HCT116 (cell line): ENCODE measurements around the gene SNX9. TPM values are rescaled to one million over a fixed set of nuclear protein-coding genes. Genes with fewer than 3 reads are reported as not detected.

ENCODE experiments used
- ATAC-seq: fragments of 200-7000 bp; cut with Tn5 transposase; 2 replicates; pipeline ENCODE4 v1.9.1; 2020; ENCODE audit warnings: mild to moderate bottlenecking, moderate library complexity
- BruUV-seq: library from RNA; stranded (reverse); fragments of 400-500 nt; replicated peaks from 2 replicates; lab custom pipeline; 2021; lab: Mats Ljungman, UMichigan
- CTCF ChIA-PET: fragments of 300-600 bp; sonication (Branson Sonifier 250); formaldehyde crosslinking; loops from one replicate; lab custom pipeline; 2021; ENCODE audit warnings: antibody characterized with exemption; lab: Charles Lee
- POLR2A ChIA-PET: fragments of 300-600, 350-600 bp; sonication (Branson Sonifier 250); formaldehyde crosslinking; loops from one replicate; lab custom pipeline; 2021; ENCODE audit warnings: antibody characterized with exemption; lab: Charles Lee
- RAD21 ChIA-PET, 2 experiments: fragments of 300-600 bp; sonication (Branson Sonifier 250); formaldehyde crosslinking; loops; one replicate each; lab custom pipeline; 2023; ENCODE audit warnings: low total read pairs in 2 of 2; ENCODE audit not compliant: uncharacterized antibody in 2 of 2, unreplicated experiment in 2 of 2, low non-redundant PET in 1 of 2; lab: Charles Lee
- DNase-seq: peaks from one replicate; pipeline ENCODE4 v3.0.0-alpha.2; 2010; ENCODE audit warnings: low read depth, low spot score
- H2AFZ ChIP-seq: fragments of 200-600 bp; shearing (Covaris generic), sonication (generic); 2 replicates; pipeline ENCODE4 v1.6.1; 2017; ENCODE audit warnings: low read depth, mixed run types, mixed read lengths, antibody characterized with exemption, low read length; ENCODE audit not compliant: poor library complexity, severe bottlenecking
- H3K27ac ChIP-seq: 2 replicates; pipeline ENCODE4 v1.5.1; 2012; ENCODE audit warnings: low read depth, low read length
- H3K27me3 ChIP-seq: fragments of 200-600 bp; sonication (generic); 2 replicates; pipeline ENCODE4 v1.6.1; 2016; ENCODE audit warnings: mixed run types, low read length, mixed read lengths; ENCODE audit not compliant: insufficient read depth
- H3K36me3 ChIP-seq, 2 experiments: fragments of 200-500 bp in 1 of 2; fragments of 200-600 bp in 1 of 2; sonication (Bioruptor generic) in 1 of 2; sonication (generic) in 1 of 2; 2 replicates each; pipeline versions ENCODE4 v1.5.1 to v1.6.1; 2014 to 2016; ENCODE audit warnings: low read length in 2 of 2, inconsistent platforms in 1 of 2, mixed read lengths in 1 of 2, mixed run types in 1 of 2; ENCODE audit not compliant: insufficient read depth in 2 of 2, control insufficient read depth in 1 of 2
- H3K4me1 ChIP-seq, 2 experiments: fragments of 200-600 bp in 1 of 2; sonication (generic) in 1 of 2; 2 replicates each; pipeline versions ENCODE4 v1.5.1 to v1.6.1; 2012 to 2017; ENCODE audit warnings: low read length in 2 of 2, inconsistent platforms in 1 of 2, mild to moderate bottlenecking in 1 of 2, mixed read lengths in 1 of 2, mixed run types in 1 of 2, moderate library complexity in 1 of 2; ENCODE audit not compliant: insufficient read depth in 2 of 2, control insufficient read depth in 1 of 2
- H3K4me2 ChIP-seq: fragments of 200-600 bp; sonication (generic); 2 replicates; pipeline ENCODE4 v1.6.1; 2017; ENCODE audit warnings: mixed run types, low read length, mixed read lengths
- H3K4me3 ChIP-seq, 2 experiments: fragments of 200-600 bp in 1 of 2; sonication (generic) in 1 of 2; replicated peaks in 1 of 2; 2 replicates each; pipeline ENCODE4 v1.5.1; 2011 to 2016; ENCODE audit warnings: low read length in 2 of 2, control low read depth in 1 of 2, low read depth in 1 of 2, mild to moderate bottlenecking in 1 of 2, mixed read lengths in 1 of 2, mixed run types in 1 of 2
- H3K79me2 ChIP-seq: fragments of 200-600 bp; sonication (generic); 2 replicates; pipeline ENCODE4 v1.6.1; 2017; ENCODE audit warnings: mild to moderate bottlenecking, mixed run types, low read length, moderate library complexity, mixed read lengths; ENCODE audit not compliant: insufficient read depth
- H3K9ac ChIP-seq: fragments of 200-600 bp; sonication (generic); 2 replicates; pipeline ENCODE4 v1.6.1; 2016; ENCODE audit warnings: low read length, mixed read lengths
- H3K9me2 ChIP-seq: fragments of 200-600 bp; sonication (generic), shearing (Covaris generic); 2 replicates; pipeline ENCODE4 v1.6.1; 2017; ENCODE audit warnings: mixed run types, mild to moderate bottlenecking, moderate library complexity; ENCODE audit not compliant: insufficient read depth
- H3K9me3 ChIP-seq, 2 experiments: fragments of 200-500 bp in 1 of 2; fragments of 200-600 bp in 1 of 2; sonication (Bioruptor generic) in 1 of 2; sonication (generic) in 1 of 2; 2 replicates each; pipeline ENCODE4 v1.6.1; 2014 to 2017; ENCODE audit warnings: low read length in 2 of 2, mixed read lengths in 2 of 2, inconsistent platforms in 1 of 2, low read depth in 1 of 2, mild to moderate bottlenecking in 1 of 2, mixed run types in 1 of 2, moderate library complexity in 1 of 2; ENCODE audit not compliant: control insufficient read depth in 1 of 2, insufficient read depth in 1 of 2
- H4K20me1 ChIP-seq: fragments of 200-600 bp; sonication (generic), shearing (Covaris generic); 2 replicates; pipeline ENCODE4 v1.6.1; 2017; ENCODE audit warnings: mixed run types, mild to moderate bottlenecking, moderate library complexity; ENCODE audit not compliant: insufficient read depth
- CBX3 ChIP-seq: IDR thresholded peaks from 2 replicates; pipeline ENCODE4 v1.6.1; 2012; ENCODE audit warnings: low read depth
- CTCF ChIP-seq, 3 experiments: fragments of 200-600 bp in 1 of 3; sonication (generic) in 1 of 3; IDR thresholded peaks in 2 of 3; conservative IDR thresholded peaks in 1 of 3; 2 replicates each; pipeline ENCODE4 v1.5.1; 2012 to 2017; ENCODE audit warnings: low read depth in 2 of 3, low read length in 2 of 3, antibody characterized with exemption in 1 of 3, borderline replicate concordance in 1 of 3, control low read depth in 1 of 3, mild to moderate bottlenecking in 1 of 3, mixed read lengths in 1 of 3, mixed run types in 1 of 3, moderate library complexity in 1 of 3; ENCODE audit not compliant: insufficient read depth in 1 of 3
- EGR1 ChIP-seq: IDR thresholded peaks from 2 replicates; pipeline ENCODE4 v1.6.1; 2012; ENCODE audit warnings: low read depth
- ELF1 ChIP-seq: IDR thresholded peaks from 2 replicates; pipeline ENCODE4 v1.6.1; 2012; ENCODE audit warnings: low read depth, borderline replicate concordance
- EZH2phosphoT487 ChIP-seq: fragments of 200-600 bp; IDR thresholded peaks from 2 replicates; pipeline ENCODE4 v1.6.1; 2018; ENCODE audit warnings: antibody characterized with exemption, borderline replicate concordance
- FOSL1 ChIP-seq: IDR thresholded peaks from 2 replicates; pipeline ENCODE4 v1.6.1; 2012; ENCODE audit warnings: low read depth
- POLR2A ChIP-seq: IDR thresholded peaks from 2 replicates; pipeline ENCODE4 v1.7.0; 2011; ENCODE audit warnings: borderline replicate concordance; ENCODE audit not compliant: insufficient read depth, insufficient read length; ENCODE audit errors: extremely low read depth
- POLR2AphosphoS5 ChIP-seq: IDR thresholded peaks from 2 replicates; pipeline ENCODE4 v1.6.1; 2011; ENCODE audit warnings: mild to moderate bottlenecking, low read depth, low read length, moderate library complexity
- SIN3A ChIP-seq: IDR thresholded peaks from 2 replicates; pipeline ENCODE4 v1.6.1; 2012; ENCODE audit warnings: low read depth
- TCF7L2 ChIP-seq: IDR thresholded peaks from 2 replicates; pipeline ENCODE4 v1.7.0; 2011; ENCODE audit warnings: borderline replicate concordance, inconsistent platforms; ENCODE audit not compliant: insufficient read depth, insufficient read length; ENCODE audit errors: extremely low read depth
- YY1 ChIP-seq: IDR thresholded peaks from 2 replicates; pipeline ENCODE4 v1.6.1; 2011; ENCODE audit warnings: low read length, low read depth, moderate library complexity, mild to moderate bottlenecking; ENCODE audit not compliant: insufficient replicate concordance; ENCODE audit errors: extremely low read depth
- ZBTB33 ChIP-seq: IDR thresholded peaks from 2 replicates; pipeline ENCODE4 v1.6.1; 2011; ENCODE audit warnings: mild to moderate bottlenecking, low read length, moderate library complexity; ENCODE audit not compliant: insufficient replicate concordance; ENCODE audit errors: extremely low read depth
- intact Hi-C: fragments of 100-400 bp; cut with micrococcal nuclease; formaldehyde crosslinking; loops from 2 replicates; pipeline ENCODE4 v1.10.0; 2022
- total RNA-seq: library from RNA; stranded (reverse); gene quantifications from one replicate; pipeline ENCODE4 v1.2.1, GENCODE V29; 2021; ENCODE audit not compliant: unreplicated experiment
- TF ChIP-seq, protein P1 (sequence below): IDR thresholded peaks from 2 replicates; pipeline ENCODE4 v1.6.1; 2012
- TF ChIP-seq, protein P2 (sequence below): IDR thresholded peaks from 2 replicates; pipeline ENCODE4 v1.6.1; 2012

Gene SNX9
- total RNA-seq, 1 experiment from 2014 or later = 42.5 TPM

DNA sequence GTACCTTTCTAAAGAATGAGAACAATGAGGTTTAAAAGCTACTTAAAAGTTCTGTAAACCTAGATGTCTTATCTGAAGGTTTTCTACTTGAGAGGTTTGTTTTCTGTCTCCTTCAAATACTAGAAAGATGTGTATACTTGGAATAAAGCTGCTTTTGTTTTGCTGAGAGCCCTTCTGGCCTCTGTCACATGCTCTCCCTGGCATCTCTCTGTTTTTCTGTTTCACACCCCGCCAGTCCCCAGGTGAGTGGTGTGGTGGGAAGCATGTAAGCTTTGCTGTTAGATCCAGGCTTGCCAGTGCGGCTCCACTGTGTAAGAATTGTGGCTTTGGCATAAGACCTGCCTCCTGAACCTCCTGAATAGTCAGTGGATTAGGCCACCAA lies 56.8 kb downstream of the SNX9 start:
- H3K27me3 ChIP-seq = no peaks in the 10 kb centered on the region
- no peak overlapping the region for H3K4me2 ChIP-seq
- peaks cover 6 to 10% of the 10 kb centered on the region in 2 experiments; a peak in 3 of 4 replicates for H3K36me3 ChIP-seq
- DNase-seq (no peak), ATAC-seq (no peak)
- intact Hi-C loops = loop anchor here (10.0 kb wide), 1 partner anchor 215 kb away; no protein-coding TSS in a partner anchor
- no peak overlapping the region for H3K27ac ChIP-seq
- no peak overlapping the region for H2AFZ ChIP-seq
- no peaks in the 10 kb centered on the region for H3K9me2 ChIP-seq
- no TSS peak for BruUV-seq
- H3K4me3 ChIP-seq = no peak overlapping the region
- no peak overlapping the region for H3K9ac ChIP-seq
- H4K20me1 ChIP-seq = no peaks in the 10 kb centered on the region
- H3K79me2 ChIP-seq = no peaks in the 10 kb centered on the region
- no peaks in the 10 kb centered on the region for H3K9me3 ChIP-seq
- ChIA-PET POLR2A (no interaction called here), CTCF (interaction anchor here (1.6 kb wide), 1 partner anchor 123 kb away, joined by 7 read pairs; no protein-coding TSS in a partner anchor), RAD21 (no interaction called here)
- TF ChIP-seq TCF7L2 (no peak), FOSL1 (no peak), ELF1 (no peak), SIN3A (no peak), ZBTB33 (no peak), EGR1 (no peak), POLR2A (no peak), CBX3 (no peak), POLR2AphosphoS5 (no peak), YY1 (no peak), EZH2phosphoT487 (no peak), CTCF (IDR thresholded peaks at IDR 0.05 in 2 of 3, conservative IDR thresholded peaks at IDR 0.05 in 1 of 3; ENCODE audit: borderline replicate concordance in 1 of 3, insufficient read depth in 1 of 3, low read depth in 2 of 3, low read length in 2 of 3) (no peak)
- TF ChIP-seq, protein P1, sequence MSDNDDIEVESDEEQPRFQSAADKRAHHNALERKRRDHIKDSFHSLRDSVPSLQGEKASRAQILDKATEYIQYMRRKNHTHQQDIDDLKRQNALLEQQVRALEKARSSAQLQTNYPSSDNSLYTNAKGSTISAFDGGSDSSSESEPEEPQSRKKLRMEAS = no peak
- TF ChIP-seq, protein P2, sequence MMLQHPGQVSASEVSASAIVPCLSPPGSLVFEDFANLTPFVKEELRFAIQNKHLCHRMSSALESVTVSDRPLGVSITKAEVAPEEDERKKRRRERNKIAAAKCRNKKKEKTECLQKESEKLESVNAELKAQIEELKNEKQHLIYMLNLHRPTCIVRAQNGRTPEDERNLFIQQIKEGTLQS = no peak
- no peaks in the 10 kb centered on the region for H3K4me1 ChIP-seq
